OCI-LY7 (cell line): ENCODE results near the gene ZFYVE28.

Source experiments
- CTCF ChIP-seq: fragments of 200-600 bp; sonication (generic); conservative IDR thresholded peaks from 2 replicates; pipeline ENCODE4 v1.5.1; 2014; ENCODE audit warnings: mild to moderate bottlenecking, antibody characterized with exemption, low read length, moderate library complexity, mixed read lengths
- EZH2phosphoT487 ChIP-seq: fragments of 200-600 bp; sonication (generic); IDR thresholded peaks from 2 replicates; pipeline ENCODE4 v1.6.1; 2018; ENCODE audit warnings: low read depth, borderline replicate concordance, mild to moderate bottlenecking, mixed run types, antibody characterized with exemption, low read length, moderate library complexity, mixed read lengths

- TF ChIP-seq CTCF (no peak), EZH2phosphoT487 (no peak)
These were observed 156.1 kb downstream of the ZFYVE28 start for GRCh38 chr4:2262145-2262943.
